Mesendoderm (in vitro differentiated cells): Measurements from ENCODE around the gene STIMATE.

ENCODE experiments used
- DNase-seq: peaks from one replicate; pipeline ENCODE4 v3.0.0; 2013
- H2AK5ac ChIP-seq: 2 replicates; pipeline ENCODE4 v1.6.1; 2013; ENCODE audit warnings: low read length, inconsistent platforms
- H2BK120ac ChIP-seq: 2 replicates; pipeline ENCODE4 v1.6.1; 2013; ENCODE audit warnings: low read depth, mild to moderate bottlenecking, low read length, moderate library complexity, mixed read lengths
- H2BK15ac ChIP-seq: replicated peaks from 2 replicates; pipeline ENCODE4 v1.6.1; 2013; ENCODE audit warnings: low read depth, mild to moderate bottlenecking, moderate library complexity
- H2BK5ac ChIP-seq: 2 replicates; pipeline ENCODE4 v1.6.1; 2013; ENCODE audit warnings: low read length, inconsistent platforms
- H3K18ac ChIP-seq: 2 replicates; pipeline ENCODE4 v1.6.1; 2013; ENCODE audit warnings: mild to moderate bottlenecking, low read length, mixed read lengths
- H3K23ac ChIP-seq: one replicate; pipeline ENCODE4 v1.6.1; 2013; ENCODE audit warnings: low read length
- H3K27ac ChIP-seq: 2 replicates; pipeline ENCODE4 v1.5.1; 2013; ENCODE audit warnings: low read depth, mild to moderate bottlenecking, inconsistent platforms, low read length, moderate library complexity
- H3K27me3 ChIP-seq: 2 replicates; pipeline ENCODE4 v1.6.1; 2013; ENCODE audit warnings: low read length, control low read depth, mild to moderate bottlenecking, inconsistent platforms; ENCODE audit not compliant: insufficient read depth, poor library complexity
- H3K36me3 ChIP-seq: 2 replicates; pipeline ENCODE4 v1.6.1; 2013; ENCODE audit warnings: low read length, inconsistent platforms; ENCODE audit not compliant: control insufficient read depth, insufficient read depth
- H3K4ac ChIP-seq: one replicate; pipeline ENCODE4 v1.6.1; 2013; ENCODE audit warnings: low read depth, mild to moderate bottlenecking, low read length, moderate library complexity
- H3K4me1 ChIP-seq: 2 replicates; pipeline ENCODE4 v1.6.1; 2013; ENCODE audit warnings: low read depth, low read length, inconsistent platforms; ENCODE audit not compliant: control insufficient read depth
- H3K4me2 ChIP-seq: 2 replicates; pipeline ENCODE4 v1.6.1; 2013; ENCODE audit warnings: low read length
- H3K4me3 ChIP-seq: 2 replicates; pipeline ENCODE4 v1.5.1; 2013; ENCODE audit warnings: mild to moderate bottlenecking, low read length
- H3K56ac ChIP-seq: one replicate; pipeline ENCODE4 v1.6.1; 2013; ENCODE audit warnings: low read length
- H3K79me1 ChIP-seq: 2 replicates; pipeline ENCODE4 v1.6.1; 2013; ENCODE audit warnings: low read length, inconsistent platforms
- H3K79me2 ChIP-seq: 2 replicates; pipeline ENCODE4 v1.6.1; 2013; ENCODE audit warnings: mild to moderate bottlenecking, low read length; ENCODE audit not compliant: control insufficient read depth, insufficient read depth
- H3K9ac ChIP-seq: 2 replicates; pipeline ENCODE4 v1.6.1; 2013; ENCODE audit warnings: low read length, inconsistent platforms
- H4K5ac ChIP-seq: one replicate; pipeline ENCODE4 v1.6.1; 2013; ENCODE audit warnings: low read length
- H4K8ac ChIP-seq: one replicate; pipeline ENCODE4 v1.6.1; 2013; ENCODE audit warnings: low read depth, mild to moderate bottlenecking, control low read depth, low read length, moderate library complexity
- WGBS: extraction: QIAGEN DNeasy Blood & Tissue Kit; methylation state at CpG from one replicate; pipeline ENCODE4 v1.1.7; 2013; ENCODE audit warnings: low lambda C conversion rate, missing lambda C conversion rate; ENCODE audit not compliant: insufficient coverage; ENCODE audit errors: extremely low coverage; 5-methylcytosine and 5-hydroxymethylcytosine counted together

Gene STIMATE

GRCh38 chr3:52794612-52795099 lies 102.7 kb downstream of the STIMATE start, which contains the start of gene ITIH3:
Gene ITIH3, plus strand, starts transcription at chr3:52794796. Its CDS starts 8 bp downstream, at chr3:52794804.
- H3K9ac ChIP-seq, result no peak within 1 kb of the TSS
- H3K4me1 ChIP-seq, result no peaks in the 10 kb centered on the region
- H3K23ac ChIP-seq, result no peak within 1 kb of the TSS
- H4K8ac ChIP-seq, result no peak within 1 kb of the TSS
- H2BK15ac ChIP-seq, result no peak within 1 kb of the TSS
- WGBS, result no CpG with 5 or more reads among the region's 10 CpGs
- H2AK5ac ChIP-seq, result no peak within 1 kb of the TSS
- no peak within 1 kb of the TSS for H2BK5ac ChIP-seq
- no peaks in the 10 kb centered on the region for H3K79me1 ChIP-seq
- H2BK120ac ChIP-seq, result no peak within 1 kb of the TSS
- H3K18ac ChIP-seq, result no peak within 1 kb of the TSS
- no peak within 1 kb of the TSS for H3K27ac ChIP-seq
- H4K5ac ChIP-seq, result no peak within 1 kb of the TSS
- H3K36me3 ChIP-seq, result no peaks in the 10 kb centered on the region
- no peak within 1 kb of the TSS for H3K56ac ChIP-seq
- H3K4ac ChIP-seq, result no peak within 1 kb of the TSS
- no peak for DNase-seq
- no peak within 1 kb of the TSS for H3K4me3 ChIP-seq
- no peaks in the 10 kb centered on the region for H3K27me3 ChIP-seq
- H3K79me2 ChIP-seq, result no peaks in the 10 kb centered on the region
- no peak within 1 kb of the TSS for H3K4me2 ChIP-seq

DNA sequence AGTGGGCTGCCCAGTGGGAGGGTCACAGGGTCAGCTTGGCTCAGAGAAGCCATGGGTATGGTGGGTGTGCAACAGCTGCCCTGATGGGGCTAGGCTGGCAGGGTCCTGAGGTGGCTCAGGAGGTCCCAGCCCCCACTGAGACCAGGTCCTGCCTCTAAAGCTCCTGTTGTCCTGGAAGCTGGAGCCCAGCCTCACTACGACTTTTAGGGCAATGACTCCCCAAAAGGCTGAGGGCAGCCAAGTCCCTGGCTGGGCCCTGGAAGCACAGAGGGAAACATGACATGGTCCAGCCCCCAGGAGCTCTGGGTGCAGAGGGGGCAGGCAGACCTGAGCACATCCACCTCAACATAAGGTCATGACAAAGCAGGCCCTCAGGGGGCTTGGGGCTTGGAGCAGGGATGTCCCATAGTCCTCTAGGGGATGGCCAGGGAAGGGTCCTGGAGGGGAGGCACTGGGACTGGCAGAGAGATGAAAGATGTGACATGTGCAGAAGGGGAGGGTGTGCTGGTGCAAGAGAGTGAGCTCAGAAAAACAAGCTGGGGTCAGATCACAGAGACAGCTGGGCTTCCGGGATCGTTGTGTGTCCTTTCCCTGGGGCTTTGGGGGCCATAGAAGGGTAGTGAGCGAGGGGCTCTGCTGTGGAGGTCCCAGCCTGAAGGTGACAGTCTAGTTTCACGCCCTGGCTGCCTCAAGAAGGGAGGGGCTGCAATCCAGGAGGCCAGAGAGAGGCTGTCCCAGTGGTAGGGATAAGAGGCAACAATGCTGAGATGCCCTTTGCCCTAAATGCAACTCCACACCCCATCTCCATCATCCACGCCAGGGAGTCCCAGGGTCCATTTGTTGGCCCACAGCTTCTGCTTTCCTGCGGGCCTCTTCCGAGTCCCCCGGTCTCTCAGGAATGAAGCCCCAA lies 103.4 kb downstream of the STIMATE start:
- no peaks in the 10 kb centered on the region for H3K27me3 ChIP-seq
- H3K27ac ChIP-seq, result no peak overlapping the region
- no peaks in the 10 kb centered on the region for H3K79me1 ChIP-seq
- DNase-seq, result no peak
- H4K8ac ChIP-seq, result no peak overlapping the region
- H3K79me2 ChIP-seq, result no peaks in the 10 kb centered on the region
- no peak overlapping the region for H4K5ac ChIP-seq
- no peak overlapping the region for H2AK5ac ChIP-seq
- H3K4me3 ChIP-seq, result no peak overlapping the region
- H2BK120ac ChIP-seq, result no peak overlapping the region
- H2BK15ac ChIP-seq, result no peak overlapping the region
- no peak overlapping the region for H3K4ac ChIP-seq
- no peak overlapping the region for H3K9ac ChIP-seq
- H3K23ac ChIP-seq, result no peak overlapping the region
- no peak overlapping the region for H2BK5ac ChIP-seq
- no peak overlapping the region for H3K56ac ChIP-seq
- WGBS, result no CpG with 5 or more reads among the region's 9 CpGs
- H3K18ac ChIP-seq, result no peak overlapping the region
- no peaks in the 10 kb centered on the region for H3K36me3 ChIP-seq
- H3K4me2 ChIP-seq, result no peak overlapping the region
- no peaks in the 10 kb centered on the region for H3K4me1 ChIP-seq

DNA sequence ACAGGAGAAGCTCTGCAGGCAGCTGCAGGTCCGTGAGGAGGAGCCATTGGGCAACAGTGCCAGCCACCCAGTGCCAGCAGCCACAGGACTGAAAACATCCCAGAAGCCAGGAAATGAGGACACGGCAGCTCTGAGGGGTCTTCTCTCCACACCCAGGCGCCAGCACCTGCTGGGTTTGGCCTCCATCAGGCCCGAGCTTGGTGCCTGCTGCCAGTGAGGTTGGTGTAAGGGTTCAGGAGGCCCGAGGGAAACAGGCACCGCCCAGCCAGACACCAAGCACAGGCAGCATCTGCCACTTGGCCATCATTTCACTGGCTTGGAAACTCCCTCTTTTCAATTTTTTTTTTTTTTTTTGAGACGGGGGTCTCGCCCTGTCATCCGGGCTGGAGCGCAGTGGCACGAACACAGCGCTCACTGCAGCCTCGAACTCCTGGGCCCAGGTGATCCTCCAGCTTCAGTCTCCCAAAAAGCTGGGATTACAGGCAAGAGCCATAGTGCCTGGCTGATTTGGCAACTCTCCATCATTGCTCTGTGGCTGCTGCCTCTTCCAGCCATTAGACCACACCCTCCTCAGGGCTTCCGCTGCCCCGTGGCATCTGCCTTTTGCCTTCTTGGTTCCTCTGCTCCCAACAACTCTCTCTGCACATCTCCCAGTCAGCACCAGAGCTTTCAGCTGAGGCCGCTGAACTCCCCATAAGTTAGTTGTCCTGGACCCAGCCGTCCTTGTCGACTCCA lies 104.2 kb downstream of the STIMATE start:
- H3K27me3 ChIP-seq, result no peaks in the 10 kb centered on the region
- no peak overlapping the region for H3K56ac ChIP-seq
- H2AK5ac ChIP-seq, result no peak overlapping the region
- H3K4me3 ChIP-seq, result no peak overlapping the region
- no peaks in the 10 kb centered on the region for H3K79me1 ChIP-seq
- no peak overlapping the region for H3K4me2 ChIP-seq
- DNase-seq, result no peak
- H2BK15ac ChIP-seq, result no peak overlapping the region
- H3K23ac ChIP-seq, result no peak overlapping the region
- WGBS, result no CpG with 5 or more reads among the region's 18 CpGs
- no peak overlapping the region for H3K4ac ChIP-seq
- no peaks in the 10 kb centered on the region for H3K36me3 ChIP-seq
- no peaks in the 10 kb centered on the region for H3K4me1 ChIP-seq
- no peak overlapping the region for H3K18ac ChIP-seq
- no peak overlapping the region for H3K9ac ChIP-seq
- H2BK120ac ChIP-seq, result no peak overlapping the region
- H4K8ac ChIP-seq, result no peak overlapping the region
- no peak overlapping the region for H2BK5ac ChIP-seq
- no peak overlapping the region for H4K5ac ChIP-seq
- H3K79me2 ChIP-seq, result no peaks in the 10 kb centered on the region
- H3K27ac ChIP-seq, result no peak overlapping the region

DNA sequence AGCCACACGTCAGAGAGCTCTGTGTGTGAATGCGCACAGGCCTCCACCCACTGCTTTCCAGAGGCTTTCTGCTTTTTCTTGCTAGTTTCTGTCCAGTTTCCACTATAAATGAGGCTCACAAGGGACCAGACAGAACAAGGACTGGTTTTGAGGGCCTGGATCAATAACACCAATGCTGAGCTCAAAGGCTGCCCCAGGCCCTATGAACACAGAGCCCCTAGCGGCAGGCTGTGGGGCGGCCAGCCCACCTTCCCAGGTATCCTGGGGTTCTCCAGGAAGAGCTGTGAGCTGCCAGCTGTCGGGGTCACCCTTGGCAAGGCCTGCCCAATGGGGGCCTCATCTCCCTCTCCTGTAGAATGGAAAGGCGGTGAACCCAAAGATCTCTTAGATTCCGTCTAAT lies 104.9 kb downstream of the STIMATE start:
- DNase-seq, result peak; percentile 19
- H3K4me2 ChIP-seq, result no peak overlapping the region
- H3K4ac ChIP-seq, result no peak overlapping the region
- no peaks in the 10 kb centered on the region for H3K36me3 ChIP-seq
- H3K79me1 ChIP-seq, result no peaks in the 10 kb centered on the region
- H2BK120ac ChIP-seq, result no peak overlapping the region
- H3K27me3 ChIP-seq, result no peaks in the 10 kb centered on the region
- no peak overlapping the region for H2BK15ac ChIP-seq
- no peak overlapping the region for H2BK5ac ChIP-seq
- H3K79me2 ChIP-seq, result no peaks in the 10 kb centered on the region
- no peak overlapping the region for H3K4me3 ChIP-seq
- no peak overlapping the region for H3K18ac ChIP-seq
- H4K5ac ChIP-seq, result no peak overlapping the region
- no peak overlapping the region for H3K9ac ChIP-seq
- no peak overlapping the region for H3K23ac ChIP-seq
- H3K27ac ChIP-seq, result no peak overlapping the region
- no CpG with 5 or more reads among the region's 7 CpGs for WGBS
- H4K8ac ChIP-seq, result no peak overlapping the region
- no peak overlapping the region for H2AK5ac ChIP-seq
- no peak overlapping the region for H3K56ac ChIP-seq
- H3K4me1 ChIP-seq, result no peaks in the 10 kb centered on the region

- Histone ChIP-seq H3K4me3 (no peak overlapping the region), H3K79me1 (no peaks in the 10 kb centered on the region), H3K18ac (no peak overlapping the region), H3K9ac (no peak overlapping the region), H3K4me2 (no peak overlapping the region), H2BK15ac (no peak overlapping the region), H2BK120ac (no peak overlapping the region), H2AK5ac (no peak overlapping the region), H2BK5ac (no peak overlapping the region), H3K23ac (no peak overlapping the region), H3K27me3 (no peaks in the 10 kb centered on the region), H3K36me3 (no peaks in the 10 kb centered on the region), H3K4me1 (no peaks in the 10 kb centered on the region), H3K79me2 (no peaks in the 10 kb centered on the region), H3K27ac (no peak overlapping the region), H4K8ac (no peak overlapping the region), H4K5ac (no peak overlapping the region), H3K56ac (no peak overlapping the region), H3K4ac (no peak overlapping the region)
- no CpG with 5 or more reads among the region's 4 CpGs for WGBS
- no peak for DNase-seq
Observed at GRCh38 chr3:52791928-52792327, 105.4 kb downstream of the STIMATE start.
